ENCODE data around the gene SHISA8. TPM values are rescaled to one million over a fixed set of nuclear protein-coding genes. Genes with fewer than 3 reads are reported as not detected.
A peak's percentile ranks its signal among the peaks of the same experiment; 100 is the strongest.

SHISA8 gene
- total RNA-seq, 1 donor from 2014 or later: not detected

DNA sequence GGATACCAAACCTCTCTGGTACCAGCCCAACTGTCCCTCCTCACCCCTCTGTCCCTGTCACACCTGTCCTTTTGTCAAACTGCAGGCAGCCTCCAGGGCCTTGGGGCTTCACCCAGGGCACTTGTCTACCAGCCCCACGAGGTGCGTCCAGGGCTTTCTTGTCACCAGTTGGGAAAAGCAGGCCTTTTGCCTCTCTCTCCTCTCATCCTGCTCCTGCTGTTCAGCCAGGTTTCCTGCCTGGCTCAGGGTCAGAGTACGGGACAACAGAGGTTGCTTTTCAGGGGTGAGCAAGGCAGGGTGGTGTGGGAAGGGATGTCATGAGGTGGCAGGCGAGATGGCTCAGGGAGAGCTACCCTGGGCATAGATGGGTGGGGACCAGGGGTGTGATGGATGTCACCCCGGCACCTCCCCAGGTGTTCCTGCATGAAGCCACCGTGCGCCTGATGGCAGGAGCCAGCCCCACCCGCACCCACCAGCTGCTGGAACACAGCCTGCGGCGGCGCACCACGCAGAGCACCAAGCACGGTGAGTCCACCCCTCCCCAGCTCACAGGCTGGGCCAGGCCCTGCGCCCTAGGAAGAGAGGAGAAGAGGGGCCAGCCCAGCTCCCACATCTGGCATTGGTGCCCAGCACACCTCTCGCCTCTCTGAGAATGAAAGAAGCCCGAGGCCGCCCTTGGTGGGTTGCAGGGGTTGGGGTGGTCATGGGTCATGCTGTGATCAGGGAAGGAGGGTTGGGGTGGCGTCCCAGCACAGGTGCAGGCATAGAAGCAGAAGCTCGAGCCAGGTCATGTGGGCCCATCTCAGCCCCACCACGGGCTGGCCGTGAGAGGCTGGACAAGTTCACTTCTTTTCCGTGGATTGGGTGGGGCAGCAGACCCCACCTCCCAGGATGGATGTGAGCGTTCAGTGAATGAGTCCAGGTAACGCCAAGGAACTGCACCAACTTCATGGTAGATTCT is 10.1 kb downstream of the SHISA8 start:
- no peak for DNase-seq (ENCODE audit: low spot score)
- intact Hi-C loops (cut with DNase I): loop anchor here (5.0 kb wide), 1 partner anchor 33 kb away; no protein-coding TSS in a partner anchor

DNA sequence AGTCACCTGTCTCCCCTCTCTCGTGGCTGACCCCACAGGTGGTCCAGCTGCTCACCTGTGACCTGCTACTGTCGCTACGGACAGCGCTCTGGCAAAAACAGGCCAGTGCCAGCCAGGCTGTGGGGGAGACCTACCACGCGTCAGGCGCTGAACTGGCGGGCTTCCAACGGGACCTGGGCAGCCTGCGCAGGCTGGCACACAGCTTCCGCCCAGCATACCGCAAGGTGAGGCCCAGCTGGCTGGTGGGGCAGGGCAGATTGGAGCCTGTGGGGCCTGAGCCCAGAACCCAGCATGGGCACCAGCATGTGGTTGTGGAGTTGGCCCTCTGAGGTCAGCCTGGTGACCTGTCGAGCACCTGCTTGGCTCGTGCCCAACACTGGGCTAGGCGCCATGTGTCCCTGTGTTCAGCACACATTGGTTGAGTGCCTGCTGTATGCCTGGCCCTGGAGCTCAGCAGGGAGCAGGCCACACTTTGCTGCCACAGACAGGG is 11.9 kb downstream of the SHISA8 start:
- peak; percentile 84 for DNase-seq (ENCODE audit: low spot score)
- intact Hi-C loops (cut with DNase I): loop anchor here (5.0 kb wide), 1 partner anchor 34 kb away; no protein-coding TSS in a partner anchor

DNA sequence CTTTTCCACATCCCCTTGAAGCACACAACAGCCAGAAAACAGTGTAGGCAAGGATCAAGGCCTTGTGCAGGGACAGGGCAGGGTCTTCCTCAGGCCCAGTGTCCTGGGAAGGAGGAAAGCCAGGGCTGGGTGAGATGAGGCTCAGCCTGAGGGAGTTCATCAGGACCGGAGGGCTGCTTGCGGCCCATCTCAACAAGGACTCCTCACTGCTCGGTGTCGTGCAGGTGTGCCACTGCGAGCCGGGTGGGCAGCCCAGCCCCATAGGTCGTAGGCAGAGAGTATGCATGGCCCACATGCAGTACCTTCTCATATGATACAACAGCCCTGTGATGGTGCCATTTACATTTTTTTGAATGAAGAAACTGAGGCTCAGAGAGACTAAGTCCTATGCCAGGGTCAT is 12.9 kb downstream of the SHISA8 start:
- intact Hi-C loops (cut with DNase I): loop anchor here (5.0 kb wide), 1 partner anchor 35 kb away; no protein-coding TSS in a partner anchor
- no peak for DNase-seq (ENCODE audit: low spot score)

DNA sequence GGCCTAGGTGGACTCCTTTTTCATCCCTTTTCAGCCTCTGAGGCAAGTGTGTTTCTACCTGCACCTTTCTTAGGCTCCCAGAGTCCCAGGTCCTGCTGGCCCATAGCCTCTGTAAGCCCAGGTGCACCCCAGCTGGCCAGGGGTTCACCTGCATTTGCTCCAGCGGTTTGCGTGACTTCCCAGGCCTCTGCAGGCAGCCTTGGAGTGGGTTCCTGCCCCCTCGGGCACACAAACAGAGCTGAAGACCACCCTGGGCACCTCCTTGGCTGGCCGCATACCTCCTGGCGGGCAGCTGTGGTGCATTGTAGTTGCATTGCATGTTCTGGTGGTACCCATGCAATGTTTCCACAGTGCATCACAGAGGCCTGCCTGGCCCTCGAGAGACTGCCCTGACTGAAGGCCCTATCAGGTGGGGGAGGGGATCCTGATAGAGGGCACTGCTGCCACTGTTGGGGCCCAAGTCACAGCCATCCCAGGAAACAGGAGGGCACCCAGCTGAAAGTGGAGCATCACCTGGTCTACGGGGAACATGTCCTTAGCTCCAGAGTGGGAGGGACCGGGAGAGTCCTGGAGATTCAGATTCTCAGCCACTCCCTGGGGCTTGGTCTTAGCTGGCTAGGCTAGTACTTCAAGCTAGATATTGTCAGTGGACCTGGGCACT is 14.1 kb downstream of the SHISA8 start:
- intact Hi-C loops (cut with DNase I): loop anchor here (5.0 kb wide), 1 partner anchor 37 kb away; no protein-coding TSS in a partner anchor
- DNase-seq (ENCODE audit: low spot score): no peak

DNA sequence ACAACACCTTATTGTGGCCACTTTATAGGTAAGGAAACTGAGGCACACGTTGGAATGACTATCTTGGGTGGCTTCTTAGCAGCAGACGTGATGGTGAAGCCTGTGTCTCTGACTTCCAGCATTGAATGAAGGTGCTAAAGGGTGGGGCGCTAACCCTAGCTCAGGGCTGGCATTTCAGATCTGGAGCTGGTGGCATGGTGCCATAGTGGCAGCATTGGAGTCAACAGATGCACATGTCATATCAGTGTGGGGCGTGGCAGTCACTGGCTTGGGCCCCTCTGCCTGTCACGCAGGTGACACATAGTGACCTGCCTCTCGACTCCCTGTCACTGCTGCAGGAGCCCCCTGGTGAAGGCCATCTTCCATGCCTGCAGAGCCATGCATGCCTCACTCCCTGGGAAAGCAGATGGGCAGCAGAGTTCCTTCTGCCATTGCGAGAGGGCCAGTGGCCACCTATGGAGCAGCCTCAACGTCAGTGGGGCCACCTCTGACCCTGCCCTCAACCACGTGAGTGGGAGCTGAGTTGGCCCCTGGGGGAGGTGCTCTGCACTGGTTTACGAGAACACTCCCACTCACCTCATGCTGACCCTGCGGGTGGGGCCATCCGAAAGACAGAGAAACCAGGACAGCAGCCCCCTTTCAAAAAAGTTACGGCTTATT is 14.8 kb downstream of the SHISA8 start:
- DNase-seq (ENCODE audit: low spot score): no peak
- intact Hi-C loops (cut with DNase I): loop anchor here (5.0 kb wide), 1 partner anchor 37 kb away; no protein-coding TSS in a partner anchor

DNA sequence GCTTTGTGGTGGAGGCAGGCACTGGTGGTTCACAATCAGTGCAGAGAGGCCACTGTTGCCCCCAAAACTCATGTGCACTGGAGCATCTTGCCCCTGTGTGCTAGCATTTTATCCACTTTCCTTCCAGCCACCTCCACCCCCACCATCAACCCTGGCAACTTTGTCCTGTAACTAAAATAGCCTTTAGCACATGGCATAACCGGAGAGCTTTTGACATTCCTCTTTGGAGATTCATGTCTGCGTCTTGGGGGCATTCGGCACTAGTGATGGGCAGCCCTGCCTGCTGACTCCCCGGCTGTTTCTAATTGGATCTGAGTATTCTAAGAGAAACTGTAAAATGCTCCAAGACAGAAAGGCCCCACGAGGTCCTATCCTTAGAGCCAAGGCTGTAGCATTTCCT is 15.8 kb downstream of the SHISA8 start:
- no peak for DNase-seq (ENCODE audit: low spot score)
- intact Hi-C loops (cut with DNase I): no loop called here

DNA sequence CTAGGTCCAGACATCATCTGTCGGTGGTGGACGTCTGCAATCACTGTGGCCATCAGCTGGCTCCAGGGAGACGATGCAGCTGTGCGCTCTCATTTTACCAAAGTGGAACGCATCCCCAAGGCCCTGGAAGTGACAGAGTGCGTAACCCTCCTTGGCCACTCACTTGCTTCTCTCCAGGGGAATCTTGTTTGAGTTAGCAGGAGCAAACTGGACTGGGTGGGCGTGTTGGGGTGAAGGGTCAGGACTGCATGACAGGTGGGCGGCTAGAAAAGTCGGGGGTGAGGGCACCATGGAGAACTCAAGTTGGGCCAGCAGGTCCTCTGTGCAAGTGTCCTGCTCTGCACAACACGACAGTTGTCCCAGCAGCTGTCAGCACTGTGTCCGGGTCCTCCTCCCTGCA is 16.2 kb downstream of the SHISA8 start:
- DNase-seq (ENCODE audit: low spot score): no peak
- intact Hi-C loops (cut with DNase I): no loop called here

DNA sequence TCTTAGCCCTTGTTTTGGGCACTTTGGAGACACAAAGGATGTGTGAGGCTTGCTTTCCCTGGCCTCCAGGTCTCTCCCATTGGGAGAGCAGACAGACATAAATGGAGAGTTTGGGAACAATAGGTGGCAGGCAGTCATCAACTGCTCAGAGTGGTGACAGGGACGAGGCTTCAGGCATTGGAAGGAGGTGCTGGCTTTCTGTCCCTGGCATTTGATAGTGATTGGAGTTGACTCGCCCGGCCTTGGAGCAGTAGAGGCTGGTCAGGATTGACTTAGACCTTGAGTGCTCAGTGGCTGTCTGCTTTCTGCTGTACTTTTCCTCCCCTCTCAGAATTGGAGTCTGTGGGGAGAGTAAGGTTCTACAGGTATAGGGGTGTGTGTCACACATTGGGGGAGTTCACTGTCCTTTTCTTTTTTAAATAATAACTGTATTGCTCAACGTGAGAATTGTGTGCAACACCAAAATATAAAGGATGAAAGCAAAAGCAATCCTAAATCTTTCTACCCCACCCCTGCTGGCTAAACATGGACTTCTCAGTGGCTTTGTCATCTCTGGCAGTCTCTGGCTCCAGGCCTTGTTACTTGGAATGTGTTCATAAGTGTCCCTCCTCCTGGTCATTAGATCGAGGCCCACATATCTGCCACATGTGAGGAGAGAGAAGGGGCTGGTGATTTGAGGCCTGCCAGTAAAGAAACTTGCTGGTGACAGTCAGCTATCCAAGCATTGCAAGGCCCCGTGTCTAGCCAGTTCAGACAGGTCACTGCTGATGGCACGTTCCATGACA is 21.1 kb downstream of the SHISA8 start:
- no peak for DNase-seq (ENCODE audit: low spot score)
- intact Hi-C loops (cut with DNase I): no loop called here

DNA sequence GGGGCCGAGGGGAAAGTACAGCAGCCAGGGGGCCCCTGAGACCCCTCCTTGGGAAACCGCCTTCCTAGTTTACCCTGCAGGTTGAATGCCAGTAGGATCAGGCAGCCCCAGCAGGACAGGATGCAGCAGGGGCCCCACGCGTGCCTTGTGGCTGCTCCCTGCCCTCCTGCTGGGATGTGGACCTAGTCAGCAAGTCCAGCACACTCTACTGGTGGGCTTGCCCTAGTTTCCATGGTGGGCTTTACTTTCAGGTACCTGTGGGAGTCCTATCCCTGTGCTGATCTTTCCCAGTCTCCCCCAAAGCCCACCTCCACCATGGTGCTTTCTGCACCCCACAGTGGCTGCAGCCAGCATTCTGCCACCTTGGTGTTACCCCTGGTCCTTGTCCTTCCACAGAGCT is 22.2 kb downstream of the SHISA8 start:
- no peak for DNase-seq (ENCODE audit: low spot score)
- intact Hi-C loops (cut with DNase I): no loop called here

DNA sequence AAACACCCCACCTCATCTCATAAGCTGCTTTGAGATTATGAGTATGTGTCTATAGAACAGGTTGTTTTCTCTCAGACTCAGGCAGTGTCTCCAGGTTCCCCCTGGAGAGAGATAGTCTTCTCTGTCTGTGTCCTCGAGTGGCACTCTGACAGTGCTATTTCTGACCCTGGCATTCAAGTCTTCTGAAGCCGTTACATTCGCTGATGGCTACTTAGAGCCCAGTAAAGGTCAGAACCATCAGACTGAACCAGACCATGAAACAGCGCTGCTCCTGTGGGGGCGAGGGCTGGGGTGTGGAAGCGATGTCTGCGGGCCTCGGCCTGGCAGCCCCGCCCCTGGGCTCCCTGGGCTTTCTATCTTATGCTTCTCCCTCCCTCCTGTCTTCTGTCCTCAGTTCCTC is 23.5 kb downstream of the SHISA8 start:
- intact Hi-C loops (cut with DNase I): no loop called here
- DNase-seq (ENCODE audit: low spot score): no peak

DNA sequence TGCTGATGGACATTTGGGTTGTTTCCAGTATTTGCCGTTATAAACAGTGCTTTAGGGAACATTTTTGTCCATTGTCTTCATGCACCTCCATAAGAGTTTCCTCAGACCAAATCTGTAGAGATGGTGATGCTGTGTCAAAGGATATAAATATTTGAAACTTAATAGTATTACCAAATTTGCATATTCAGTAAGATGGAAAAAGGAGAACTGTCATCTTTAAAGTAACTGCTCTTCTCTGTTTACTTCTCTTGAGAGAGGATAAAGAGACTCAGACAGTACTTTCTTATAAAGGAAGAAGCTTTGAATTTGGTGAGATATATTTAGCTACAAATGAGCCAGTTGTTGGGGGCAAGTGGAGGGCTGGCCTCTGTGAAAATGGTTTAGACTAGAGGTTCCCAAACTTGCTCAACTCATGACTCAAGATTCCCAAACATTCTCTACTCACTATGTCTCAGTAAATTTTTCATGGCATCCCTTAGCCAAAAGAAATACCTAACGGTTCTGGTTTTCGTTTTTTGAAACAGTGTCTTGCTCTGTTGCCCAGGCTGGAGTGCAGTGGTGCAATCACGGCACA is 26.2 kb downstream of the SHISA8 start:
- DNase-seq (ENCODE audit: low spot score): no peak
- intact Hi-C loops (cut with DNase I): no loop called here

DNA sequence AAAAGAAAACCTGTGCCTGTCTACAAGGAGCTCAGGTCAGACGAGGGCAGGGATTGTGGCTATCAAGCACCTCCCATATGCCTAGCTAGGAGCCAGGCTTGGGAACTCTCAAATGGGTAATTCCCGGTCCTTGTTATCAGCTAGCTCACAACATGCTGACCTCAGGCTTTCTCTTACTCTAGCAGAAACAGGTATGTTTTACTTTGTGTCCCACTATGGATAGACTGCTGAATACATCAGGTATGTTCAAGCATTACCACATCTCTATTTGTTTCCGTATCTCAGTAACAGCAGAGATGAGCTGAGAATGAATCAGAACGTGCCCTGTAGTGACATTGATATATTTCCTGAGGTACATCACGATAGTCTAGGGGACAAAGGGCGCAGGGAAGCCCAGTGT is 29.4 kb downstream of the SHISA8 start:
- intact Hi-C loops (cut with DNase I): no loop called here

DNA sequence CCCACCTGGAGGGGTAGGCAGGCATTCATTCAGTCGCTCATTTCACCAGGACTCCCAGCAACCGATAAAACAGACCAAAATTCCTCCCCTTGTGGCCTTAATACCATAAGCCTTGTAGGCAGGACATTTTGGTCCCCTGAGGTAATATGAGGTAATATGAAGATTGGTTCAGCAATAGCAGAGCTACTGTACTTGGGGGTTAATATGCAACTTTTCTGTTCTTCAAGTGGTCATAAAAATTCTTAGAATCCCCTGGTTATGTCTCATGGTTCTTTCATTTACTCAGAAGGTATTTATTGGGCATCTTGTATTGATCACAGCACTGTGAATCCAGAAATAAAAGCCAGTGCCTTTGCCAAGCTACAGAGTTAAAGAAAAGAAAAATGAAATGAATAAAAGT is 29.8 kb downstream of the SHISA8 start:
- no peak for DNase-seq (ENCODE audit: low spot score)
- intact Hi-C loops (cut with DNase I): no loop called here

More for the DNA sequence above, 29.4 kb downstream of the SHISA8 start:
- no peak for DNase-seq (ENCODE audit: low spot score)

DNA sequence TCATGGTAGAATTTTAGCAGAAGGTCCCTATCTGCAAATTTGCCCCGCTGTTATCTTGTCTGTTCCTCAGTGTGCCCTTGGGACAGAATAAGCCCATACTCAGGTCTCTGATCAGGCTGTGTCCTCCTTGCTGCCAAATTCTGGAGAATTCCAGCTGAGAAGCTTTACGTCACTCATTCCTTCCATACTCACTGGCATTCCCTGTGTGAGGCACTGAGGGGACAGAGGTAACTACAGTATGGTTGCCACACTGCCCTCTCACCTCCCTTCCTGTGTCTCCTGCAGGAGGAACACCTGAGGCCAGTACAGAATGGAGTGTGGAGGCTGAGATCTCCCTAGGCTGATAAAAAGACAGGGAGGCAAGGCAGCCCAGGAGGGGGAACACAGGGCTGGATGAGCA is 31.5 kb downstream of the SHISA8 start:
- intact Hi-C loops (cut with DNase I): no loop called here
- DNase-seq (ENCODE audit: low spot score): no peak

DNA sequence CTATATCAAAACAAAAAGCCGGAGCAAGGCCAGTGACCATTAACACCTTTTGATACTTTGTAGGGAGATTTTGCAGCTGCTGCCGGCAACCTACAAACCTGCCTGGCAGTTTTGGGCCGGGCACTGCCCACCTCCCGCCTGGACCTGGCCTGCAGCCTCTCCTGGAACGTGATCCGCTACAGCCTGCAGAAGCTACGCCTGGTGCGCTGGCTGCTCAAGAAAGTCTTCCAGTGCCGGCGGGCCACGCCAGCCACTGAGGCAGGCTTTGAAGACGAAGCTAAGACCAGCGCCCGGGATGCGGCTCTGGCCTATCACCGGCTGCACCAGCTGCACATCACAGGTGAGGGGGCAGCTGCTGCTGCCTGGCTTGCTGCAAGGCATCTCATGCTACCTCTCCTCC is 34.2 kb downstream of the SHISA8 start:
- DNase-seq (ENCODE audit: low spot score): no peak
- intact Hi-C loops (cut with DNase I): no loop called here

DNA sequence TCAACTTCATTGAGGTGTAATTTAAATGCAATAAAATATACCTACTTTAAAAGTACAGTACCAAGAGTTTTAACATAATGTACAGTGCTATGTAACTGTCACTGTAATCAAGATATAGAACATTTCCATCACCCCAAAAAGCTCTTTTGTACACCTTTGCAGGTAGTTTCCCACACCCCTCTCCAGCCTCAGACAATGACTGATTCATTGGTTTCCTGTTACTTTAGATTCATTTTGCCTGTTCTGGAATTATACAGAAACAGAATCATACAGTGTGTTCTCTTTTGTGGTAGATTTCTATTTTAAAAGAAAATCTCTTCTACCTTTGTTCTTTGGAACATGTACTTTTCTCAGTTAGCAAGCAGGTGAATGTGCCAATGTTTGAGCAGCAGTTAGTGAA is 38.2 kb downstream of the SHISA8 start:
- no peak for DNase-seq (ENCODE audit: low spot score)
- intact Hi-C loops (cut with DNase I): no loop called here

DNA sequence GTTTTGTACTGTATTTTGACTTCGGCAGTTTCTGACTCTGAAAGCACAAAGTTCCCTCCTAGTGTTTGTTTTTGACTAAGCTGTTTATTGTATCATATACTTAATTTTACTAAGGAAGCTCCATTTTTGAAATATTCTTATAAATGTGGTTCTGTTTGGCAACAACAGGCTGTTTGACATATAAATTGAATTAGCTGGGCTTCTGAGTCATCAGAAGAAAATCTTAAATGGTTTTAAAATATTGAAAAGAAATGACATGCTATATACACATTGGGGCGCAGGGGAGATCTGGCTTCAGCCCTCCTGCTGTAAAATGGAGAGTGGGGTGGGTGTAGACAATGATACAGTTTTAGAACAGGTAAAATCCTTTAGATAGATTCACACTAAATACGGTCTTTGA is 38.6 kb downstream of the SHISA8 start:
- no peak for DNase-seq (ENCODE audit: low spot score)
- intact Hi-C loops (cut with DNase I): no loop called here

DNA sequence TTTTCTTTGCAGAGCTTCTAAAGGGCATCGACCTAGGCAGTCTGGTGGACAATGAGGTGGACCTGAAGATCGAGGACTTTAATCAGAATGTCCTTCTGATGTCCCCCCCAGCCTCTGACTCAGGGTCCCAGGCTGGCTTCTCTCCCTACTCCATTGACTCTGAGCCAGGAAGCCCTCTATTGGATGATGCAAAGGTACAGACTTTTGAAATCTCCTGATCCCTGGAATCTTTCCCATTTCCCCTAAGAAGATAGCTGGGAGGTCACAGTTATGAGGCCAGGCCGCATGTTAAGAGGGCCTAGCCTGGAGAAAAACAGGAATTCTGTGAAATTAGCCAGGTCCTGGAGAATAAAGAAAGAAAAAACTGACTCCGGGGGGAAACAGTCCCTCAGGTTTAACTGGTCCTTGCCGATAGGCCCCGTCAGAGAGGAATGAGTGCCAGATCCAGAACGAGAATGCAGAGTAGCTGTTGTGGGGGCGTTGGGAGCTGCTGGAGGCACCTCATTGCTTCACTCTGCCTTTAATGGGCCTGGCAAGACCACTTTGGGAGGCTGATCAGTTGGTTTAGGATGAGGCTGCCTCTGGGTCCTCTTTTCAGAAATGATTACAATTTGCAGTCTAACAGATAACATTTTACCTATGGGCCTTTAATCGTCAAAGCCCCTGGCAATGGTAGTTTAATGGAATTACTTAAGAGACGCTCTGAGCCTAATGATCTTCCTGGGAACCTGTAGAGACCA is 39.2 kb downstream of the SHISA8 start:
- intact Hi-C loops (cut with DNase I): no loop called here
- no peak for DNase-seq (ENCODE audit: low spot score)
